ENCODE data around the gene HOGA1. TPM values are rescaled to one million over a fixed set of nuclear protein-coding genes. Genes with fewer than 3 reads are reported as not detected.

HOGA1 gene
- total and polyA plus RNA-seq, 2 of the 13 experiments (the other 11 are each of a cell fraction or from before 2014, with no cell fraction given) = 7.6 to 19.5 TPM

DNA sequence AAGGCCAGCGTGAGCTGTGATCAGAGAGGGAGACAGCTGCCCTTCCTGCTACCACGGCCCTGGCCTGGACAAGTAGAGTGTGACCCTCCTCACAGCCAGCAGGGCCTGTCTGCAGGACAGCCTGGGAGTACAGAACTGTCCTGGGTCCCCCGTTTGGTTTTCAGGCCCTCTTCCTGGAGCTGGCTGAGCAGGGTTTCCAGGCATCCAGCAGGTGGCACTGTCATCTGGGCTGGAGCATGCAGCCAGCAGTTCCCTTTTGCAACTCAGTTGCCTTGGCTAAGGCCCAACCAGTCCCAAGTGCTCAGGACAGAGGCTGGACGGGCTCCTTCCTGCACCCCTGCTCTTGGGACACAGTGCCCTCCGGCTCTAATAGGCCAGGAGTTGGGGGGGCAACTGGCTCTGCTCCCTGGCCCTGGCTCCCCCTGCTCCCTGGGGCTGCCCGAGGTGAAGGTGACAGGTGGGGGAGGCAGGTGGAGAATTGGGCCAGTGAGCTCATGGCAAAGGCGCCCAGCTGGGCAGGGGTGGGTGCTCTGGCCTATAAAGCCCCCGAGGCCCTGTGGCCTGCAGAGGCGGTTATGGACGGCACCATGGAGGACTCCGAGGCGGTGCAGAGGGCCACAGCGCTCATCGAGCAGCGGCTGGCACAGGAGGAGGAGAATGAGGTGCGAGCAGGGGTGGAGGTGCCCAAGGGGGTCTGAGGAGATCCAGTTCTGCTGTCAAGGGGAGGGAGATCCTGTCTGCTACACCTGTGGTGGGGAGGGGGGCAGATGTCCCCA is 11.8 kb upstream of the HOGA1 start, which contains the start of gene ANKRD2 (continued):
- TF ChIP-seq, protein P1, sequence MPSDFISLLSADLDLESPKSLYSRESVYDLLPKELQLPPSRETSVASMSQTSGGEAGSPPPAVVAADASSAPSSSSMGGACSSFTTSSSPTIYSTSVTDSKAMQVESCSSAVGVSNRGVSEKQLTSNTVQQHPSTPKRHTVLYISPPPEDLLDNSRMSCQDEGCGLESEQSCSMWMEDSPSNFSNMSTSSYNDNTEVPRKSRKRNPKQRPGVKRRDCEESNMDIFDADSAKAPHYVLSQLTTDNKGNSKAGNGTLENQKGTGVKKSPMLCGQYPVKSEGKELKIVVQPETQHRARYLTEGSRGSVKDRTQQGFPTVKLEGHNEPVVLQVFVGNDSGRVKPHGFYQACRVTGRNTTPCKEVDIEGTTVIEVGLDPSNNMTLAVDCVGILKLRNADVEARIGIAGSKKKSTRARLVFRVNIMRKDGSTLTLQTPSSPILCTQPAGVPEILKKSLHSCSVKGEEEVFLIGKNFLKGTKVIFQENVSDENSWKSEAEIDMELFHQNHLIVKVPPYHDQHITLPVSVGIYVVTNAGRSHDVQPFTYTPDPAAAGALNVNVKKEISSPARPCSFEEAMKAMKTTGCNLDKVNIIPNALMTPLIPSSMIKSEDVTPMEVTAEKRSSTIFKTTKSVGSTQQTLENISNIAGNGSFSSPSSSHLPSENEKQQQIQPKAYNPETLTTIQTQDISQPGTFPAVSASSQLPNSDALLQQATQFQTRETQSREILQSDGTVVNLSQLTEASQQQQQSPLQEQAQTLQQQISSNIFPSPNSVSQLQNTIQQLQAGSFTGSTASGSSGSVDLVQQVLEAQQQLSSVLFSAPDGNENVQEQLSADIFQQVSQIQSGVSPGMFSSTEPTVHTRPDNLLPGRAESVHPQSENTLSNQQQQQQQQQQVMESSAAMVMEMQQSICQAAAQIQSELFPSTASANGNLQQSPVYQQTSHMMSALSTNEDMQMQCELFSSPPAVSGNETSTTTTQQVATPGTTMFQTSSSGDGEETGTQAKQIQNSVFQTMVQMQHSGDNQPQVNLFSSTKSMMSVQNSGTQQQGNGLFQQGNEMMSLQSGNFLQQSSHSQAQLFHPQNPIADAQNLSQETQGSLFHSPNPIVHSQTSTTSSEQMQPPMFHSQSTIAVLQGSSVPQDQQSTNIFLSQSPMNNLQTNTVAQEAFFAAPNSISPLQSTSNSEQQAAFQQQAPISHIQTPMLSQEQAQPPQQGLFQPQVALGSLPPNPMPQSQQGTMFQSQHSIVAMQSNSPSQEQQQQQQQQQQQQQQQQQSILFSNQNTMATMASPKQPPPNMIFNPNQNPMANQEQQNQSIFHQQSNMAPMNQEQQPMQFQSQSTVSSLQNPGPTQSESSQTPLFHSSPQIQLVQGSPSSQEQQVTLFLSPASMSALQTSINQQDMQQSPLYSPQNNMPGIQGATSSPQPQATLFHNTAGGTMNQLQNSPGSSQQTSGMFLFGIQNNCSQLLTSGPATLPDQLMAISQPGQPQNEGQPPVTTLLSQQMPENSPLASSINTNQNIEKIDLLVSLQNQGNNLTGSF (CRISPR knock-in tag; IDR thresholded peaks at IDR 0.05) = no peak
- TF ChIP-seq RXRA (CRISPR knock-in tag; IDR thresholded peaks at IDR 0.05) (peak; percentile 53; the same call in 1 of the 2 replicates), SNRNP70 (IDR thresholded peaks at IDR 0.05; ENCODE audit: low read depth, low read length) (no peak), MED8 (CRISPR knock-in tag; IDR thresholded peaks at IDR 0.05; ENCODE audit: insufficient replicate concordance) (no peak), CBX5 (CRISPR knock-in tag; IDR thresholded peaks at IDR 0.05; ENCODE audit: borderline replicate concordance) (0 out of 2 replicates have a peak, but pooled peaks have one; percentile 36), WIZ (CRISPR knock-in tag; IDR thresholded peaks at IDR 0.05) (no peak), DNMT1 (CRISPR knock-in tag; IDR thresholded peaks at IDR 0.05) (no peak), MTF1 (CRISPR knock-in tag; IDR thresholded peaks at IDR 0.05) (no peak), NFIB (CRISPR knock-in tag; IDR thresholded peaks at IDR 0.05; ENCODE audit: borderline replicate concordance) (no peak), RCOR2 (CRISPR knock-in tag; IDR thresholded peaks at IDR 0.05) (no peak), GATAD1 (CRISPR knock-in tag; IDR thresholded peaks at IDR 0.05) (0 out of 2 replicates have a peak, but pooled peaks have one; percentile 36)
- TF ChIP-seq, protein P2, sequence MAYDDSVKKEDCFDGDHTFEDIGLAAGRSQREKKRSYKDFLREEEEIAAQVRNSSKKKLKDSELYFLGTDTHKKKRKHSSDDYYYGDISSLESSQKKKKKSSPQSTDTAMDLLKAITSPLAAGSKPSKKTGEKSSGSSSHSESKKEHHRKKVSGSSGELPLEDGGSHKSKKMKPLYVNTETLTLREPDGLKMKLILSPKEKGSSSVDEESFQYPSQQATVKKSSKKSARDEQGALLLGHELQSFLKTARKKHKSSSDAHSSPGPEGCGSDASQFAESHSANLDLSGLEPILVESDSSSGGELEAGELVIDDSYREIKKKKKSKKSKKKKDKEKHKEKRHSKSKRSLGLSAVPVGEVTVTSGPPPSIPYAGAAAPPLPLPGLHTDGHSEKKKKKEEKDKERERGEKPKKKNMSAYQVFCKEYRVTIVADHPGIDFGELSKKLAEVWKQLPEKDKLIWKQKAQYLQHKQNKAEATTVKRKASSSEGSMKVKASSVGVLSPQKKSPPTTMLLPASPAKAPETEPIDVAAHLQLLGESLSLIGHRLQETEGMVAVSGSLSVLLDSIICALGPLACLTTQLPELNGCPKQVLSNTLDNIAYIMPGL (CRISPR knock-in tag; IDR thresholded peaks at IDR 0.05; ENCODE audit: borderline replicate concordance in 1 of 2, low read depth in 1 of 2) = no peak
- TF ChIP-seq, protein P3, sequence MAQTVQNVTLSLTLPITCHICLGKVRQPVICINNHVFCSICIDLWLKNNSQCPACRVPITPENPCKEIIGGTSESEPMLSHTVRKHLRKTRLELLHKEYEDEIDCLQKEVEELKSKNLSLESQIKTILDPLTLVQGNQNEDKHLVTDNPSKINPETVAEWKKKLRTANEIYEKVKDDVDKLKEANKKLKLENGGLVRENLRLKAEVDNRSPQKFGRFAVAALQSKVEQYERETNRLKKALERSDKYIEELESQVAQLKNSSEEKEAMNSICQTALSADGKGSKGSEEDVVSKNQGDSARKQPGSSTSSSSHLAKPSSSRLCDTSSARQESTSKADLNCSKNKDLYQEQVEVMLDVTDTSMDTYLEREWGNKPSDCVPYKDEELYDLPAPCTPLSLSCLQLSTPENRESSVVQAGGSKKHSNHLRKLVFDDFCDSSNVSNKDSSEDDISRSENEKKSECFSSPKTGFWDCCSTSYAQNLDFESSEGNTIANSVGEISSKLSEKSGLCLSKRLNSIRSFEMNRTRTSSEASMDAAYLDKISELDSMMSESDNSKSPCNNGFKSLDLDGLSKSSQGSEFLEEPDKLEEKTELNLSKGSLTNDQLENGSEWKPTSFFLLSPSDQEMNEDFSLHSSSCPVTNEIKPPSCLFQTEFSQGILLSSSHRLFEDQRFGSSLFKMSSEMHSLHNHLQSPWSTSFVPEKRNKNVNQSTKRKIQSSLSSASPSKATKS (CRISPR knock-in tag; IDR thresholded peaks at IDR 0.05) = no peak
- TF ChIP-seq, protein P4, sequence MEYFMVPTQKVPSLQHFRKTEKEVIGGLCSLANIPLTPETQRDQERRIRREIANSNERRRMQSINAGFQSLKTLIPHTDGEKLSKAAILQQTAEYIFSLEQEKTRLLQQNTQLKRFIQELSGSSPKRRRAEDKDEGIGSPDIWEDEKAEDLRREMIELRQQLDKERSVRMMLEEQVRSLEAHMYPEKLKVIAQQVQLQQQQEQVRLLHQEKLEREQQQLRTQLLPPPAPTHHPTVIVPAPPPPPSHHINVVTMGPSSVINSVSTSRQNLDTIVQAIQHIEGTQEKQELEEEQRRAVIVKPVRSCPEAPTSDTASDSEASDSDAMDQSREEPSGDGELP (IDR thresholded peaks at IDR 0.05; ENCODE audit: borderline replicate concordance, low read depth) = no peak

Data from HepG2 (cell line).